WTC11 (cell line): ENCODE results near the gene ZFHX3.

Experiments used
- CBFB ChIP-seq: sonication (generic); formaldehyde crosslinking; IDR thresholded peaks from 2 replicates; pipeline ENCODE4 v1.8.1; 2022; ENCODE audit warnings: mild to moderate bottlenecking, low read depth, missing genetic modification reagents
- HMGXB4 ChIP-seq: sonication (generic); formaldehyde crosslinking; IDR thresholded peaks from 2 replicates; pipeline ENCODE4 v1.8.1; 2023; ENCODE audit warnings: mild to moderate bottlenecking, moderate library complexity, missing genetic modification reagents
- OVOL2 ChIP-seq: fragments of 250-450 bp; sonication (Bioruptor Pico); IDR thresholded peaks from 2 replicates; pipeline ENCODE4 v1.9.0; 2021; ENCODE audit warnings: mild to moderate bottlenecking, borderline replicate concordance
- SP1 ChIP-seq: sonication (generic); formaldehyde crosslinking; conservative IDR thresholded peaks from 2 replicates; pipeline ENCODE4 v1.8.1; 2022; ENCODE audit warnings: missing genetic modification reagents
- STAT6 ChIP-seq: sonication (generic); formaldehyde crosslinking; conservative IDR thresholded peaks from 2 replicates; pipeline ENCODE4 v1.8.1; 2023; ENCODE audit warnings: mild to moderate bottlenecking, low read depth, missing genetic modification reagents, moderate library complexity
- TCF7 ChIP-seq: sonication (generic); formaldehyde crosslinking; IDR thresholded peaks from 2 replicates; pipeline ENCODE4 v1.8.0; 2022; ENCODE audit warnings: mild to moderate bottlenecking, low read depth, missing genetic modification reagents, moderate library complexity
- USF2 ChIP-seq: sonication (generic); formaldehyde crosslinking; IDR thresholded peaks from 2 replicates; pipeline ENCODE4 v1.8.1; 2023; ENCODE audit warnings: mild to moderate bottlenecking, missing genetic modification reagents, moderate library complexity

- no peak for TF ChIP-seq USF2 (CRISPR knock-in tag)
- TF ChIP-seq TCF7 (CRISPR knock-in tag) = no peak
- TF ChIP-seq OVOL2 (CRISPR knock-in tag) = no peak
- TF ChIP-seq STAT6 = no peak
- TF ChIP-seq SP1 (CRISPR knock-in tag) = no peak
- no peak for TF ChIP-seq CBFB (CRISPR knock-in tag)
- TF ChIP-seq HMGXB4 = no peak
Measured at GRCh38 chr16:72951916-72952315, 96.0 kb downstream of the ZFHX3 start.
